Cerebellar nuclear complex (tissue), 1 donor: Measurements from ENCODE around the gene RTN1.
A peak's percentile ranks its signal among the peaks of the same experiment; 100 is the strongest.

ENCODE experiments used
- DNase-seq, 2 experiments: peaks; one replicate each; lab custom pipeline; 2025; lab: John Stamatoyannopoulos, UW

The RTN1 gene, protein sequence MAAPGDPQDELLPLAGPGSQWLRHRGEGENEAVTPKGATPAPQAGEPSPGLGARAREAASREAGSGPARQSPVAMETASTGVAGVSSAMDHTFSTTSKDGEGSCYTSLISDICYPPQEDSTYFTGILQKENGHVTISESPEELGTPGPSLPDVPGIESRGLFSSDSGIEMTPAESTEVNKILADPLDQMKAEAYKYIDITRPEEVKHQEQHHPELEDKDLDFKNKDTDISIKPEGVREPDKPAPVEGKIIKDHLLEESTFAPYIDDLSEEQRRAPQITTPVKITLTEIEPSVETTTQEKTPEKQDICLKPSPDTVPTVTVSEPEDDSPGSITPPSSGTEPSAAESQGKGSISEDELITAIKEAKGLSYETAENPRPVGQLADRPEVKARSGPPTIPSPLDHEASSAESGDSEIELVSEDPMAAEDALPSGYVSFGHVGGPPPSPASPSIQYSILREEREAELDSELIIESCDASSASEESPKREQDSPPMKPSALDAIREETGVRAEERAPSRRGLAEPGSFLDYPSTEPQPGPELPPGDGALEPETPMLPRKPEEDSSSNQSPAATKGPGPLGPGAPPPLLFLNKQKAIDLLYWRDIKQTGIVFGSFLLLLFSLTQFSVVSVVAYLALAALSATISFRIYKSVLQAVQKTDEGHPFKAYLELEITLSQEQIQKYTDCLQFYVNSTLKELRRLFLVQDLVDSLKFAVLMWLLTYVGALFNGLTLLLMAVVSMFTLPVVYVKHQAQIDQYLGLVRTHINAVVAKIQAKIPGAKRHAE

GRCh38 chr14:59870277-59871165 is at the start of gene RTN1:
TSS of gene RTN1 (minus strand) at chr14:59870776. CDS start at chr14:59870630, 146 bp downstream.
- DNase-seq = peak; percentile 37 to 71

- DNase-seq = no peak
Observed at GRCh38 chr14:59920378-59920683, 49.8 kb upstream of the RTN1 start.

- peak; percentile 48 to 82 for DNase-seq
Observed at GRCh38 chr14:59919570-59920377, 49.2 kb upstream of the RTN1 start, which contains the start of gene LRRC9. TSS of gene LRRC9 (plus strand) at chr14:59920144.

DNA sequence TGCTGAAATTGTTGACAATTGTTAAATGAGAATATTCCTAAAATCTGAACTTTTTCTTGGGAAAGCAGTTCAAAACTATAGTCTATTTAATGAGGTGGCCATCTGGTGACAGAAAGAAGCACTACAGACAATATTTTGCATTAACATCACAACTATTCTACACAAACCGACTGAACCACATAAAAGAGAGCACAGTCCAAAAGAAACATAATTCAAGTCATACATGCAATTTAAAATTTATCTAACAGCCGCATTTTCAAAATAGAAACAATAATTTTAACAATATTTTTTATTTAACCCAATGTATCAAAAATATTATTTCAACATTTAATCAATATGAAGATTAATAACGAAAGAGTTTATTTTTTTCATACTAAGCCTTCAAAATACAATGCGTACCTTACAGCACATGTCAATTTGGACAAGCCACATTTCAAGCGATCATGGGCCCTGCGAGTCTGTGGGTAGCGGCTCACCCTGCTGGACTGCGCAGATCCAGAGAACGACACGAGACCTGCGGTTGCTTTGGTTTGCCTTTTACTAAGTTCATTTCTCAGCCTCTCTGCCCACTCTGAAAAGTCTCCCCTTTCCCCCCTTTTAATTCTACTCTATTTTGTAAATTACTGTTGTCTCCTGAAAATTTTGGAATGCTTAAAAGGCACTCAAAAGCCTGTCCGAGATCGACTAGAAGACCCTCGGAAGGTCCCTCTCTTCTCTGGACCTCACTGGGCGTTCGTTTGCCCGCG is 48.4 kb upstream of the RTN1 start:
- peak in 1 of 2 experiments; percentile 32 for DNase-seq

DNA sequence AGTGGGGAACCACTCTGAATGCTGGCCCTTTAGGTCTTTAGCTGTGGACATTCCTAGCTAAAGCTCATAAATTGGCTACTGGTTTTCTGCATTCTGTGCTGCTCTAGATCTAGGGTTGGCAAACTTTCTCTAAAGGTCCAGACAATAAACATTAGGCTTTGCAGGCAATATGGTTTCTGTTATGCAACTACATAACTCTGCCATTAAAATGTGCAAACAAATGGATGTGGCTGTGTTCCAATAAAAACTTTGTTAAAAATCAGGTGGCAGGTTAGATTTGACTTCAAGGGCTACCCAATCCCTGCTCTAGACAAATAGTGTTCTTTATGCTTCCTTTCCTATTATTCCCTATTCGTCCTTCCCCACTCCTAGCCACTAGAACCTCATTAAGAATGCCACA is 42.6 kb upstream of the RTN1 start:
- no peak for DNase-seq

DNA sequence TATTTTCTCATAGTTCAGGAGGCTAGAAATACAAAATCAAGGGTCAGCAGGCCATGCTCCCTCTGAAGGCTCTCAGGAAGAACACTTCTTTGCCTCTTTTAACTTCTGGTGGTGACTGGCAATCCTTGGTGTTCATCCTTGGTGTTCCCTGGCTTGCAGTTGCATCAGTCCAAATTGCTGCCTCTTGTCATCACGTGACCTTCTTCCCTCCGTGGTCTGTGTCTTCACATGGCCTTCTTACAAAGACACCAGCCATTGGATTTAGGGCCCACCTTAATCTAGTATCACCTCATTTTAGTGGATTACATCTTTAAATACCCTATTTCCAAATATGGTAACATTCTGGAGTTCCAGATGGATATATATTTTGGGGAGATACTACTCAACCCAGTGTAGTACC is 41.9 kb upstream of the RTN1 start:
- no peak for DNase-seq

- DNase-seq = no peak
Observed at GRCh38 chr14:59905188-59905587, 34.6 kb upstream of the RTN1 start.

DNA sequence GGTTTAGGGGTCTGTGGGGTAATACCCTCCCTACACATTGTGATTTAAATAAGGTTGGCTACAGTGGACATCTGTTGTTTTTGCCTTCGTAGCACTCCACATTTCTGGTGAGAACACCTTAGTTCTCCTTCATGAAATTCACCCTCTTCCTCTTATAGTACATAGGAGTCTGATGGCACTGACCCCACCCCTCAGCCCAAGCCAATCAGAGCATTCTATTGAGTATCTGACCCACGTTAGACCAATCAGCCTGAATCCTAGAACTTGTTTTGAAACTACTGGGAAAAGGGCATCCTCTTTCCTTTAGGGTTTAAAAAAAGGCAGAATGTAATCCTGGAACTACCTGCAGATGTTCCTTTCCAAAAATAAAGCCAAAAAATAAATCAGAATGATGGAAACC is 33.6 kb upstream of the RTN1 start:
- no peak for DNase-seq

DNA sequence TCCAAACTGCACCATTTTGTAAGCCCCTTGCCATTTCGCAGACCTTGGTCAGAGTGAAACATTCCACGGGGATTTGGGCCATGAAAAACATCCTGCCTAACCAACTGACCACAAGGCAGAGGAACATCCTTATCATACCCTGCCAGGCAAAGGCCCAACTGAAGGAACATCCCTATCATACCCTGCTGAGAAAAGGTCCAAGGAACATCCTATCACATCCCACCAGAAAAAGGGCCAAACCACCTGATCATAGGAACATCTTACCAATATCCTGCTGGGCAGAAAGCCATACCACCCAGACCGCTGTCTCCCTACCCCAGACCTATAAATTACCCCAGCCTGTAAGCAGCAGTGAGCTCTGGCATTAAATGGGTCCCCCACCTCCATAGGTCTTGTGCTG is 30.0 kb upstream of the RTN1 start:
- DNase-seq = no peak

- no peak for DNase-seq
Observed at GRCh38 chr14:59897757-59898383, 27.3 kb upstream of the RTN1 start.

GRCh38 chr14:59895721-59896120 is 25.1 kb upstream of the RTN1 start:
- no peak for DNase-seq

GRCh38 chr14:59890676-59891075 is 20.1 kb upstream of the RTN1 start:
- DNase-seq = no peak

- no peak for DNase-seq
Observed at GRCh38 chr14:59882957-59883356, 12.4 kb upstream of the RTN1 start.

DNA sequence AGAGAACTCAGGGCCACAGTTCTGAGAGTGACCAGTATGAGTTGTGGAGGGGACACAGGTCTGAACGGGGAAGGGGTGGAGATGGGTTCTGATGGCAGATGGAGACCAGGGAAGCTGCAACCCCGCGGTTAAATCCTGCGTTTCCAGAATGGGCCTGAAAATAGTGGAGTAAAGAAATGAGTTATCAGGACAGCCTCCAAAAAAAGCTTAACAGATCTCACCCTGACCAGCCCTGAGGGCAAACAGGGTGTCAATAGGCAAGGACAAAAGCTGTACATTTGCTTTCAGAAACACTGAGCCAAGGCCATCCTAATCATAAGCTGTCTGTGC is 555 bp upstream of the RTN1 start:
- DNase-seq = no peak

GRCh38 chr14:59869381-59870255 is 958 bp downstream of the RTN1 start:
- DNase-seq = peak in 1 of 2 experiments; percentile 8

GRCh38 chr14:59868021-59868420 is 2.6 kb downstream of the RTN1 start:
- no peak for DNase-seq

DNA sequence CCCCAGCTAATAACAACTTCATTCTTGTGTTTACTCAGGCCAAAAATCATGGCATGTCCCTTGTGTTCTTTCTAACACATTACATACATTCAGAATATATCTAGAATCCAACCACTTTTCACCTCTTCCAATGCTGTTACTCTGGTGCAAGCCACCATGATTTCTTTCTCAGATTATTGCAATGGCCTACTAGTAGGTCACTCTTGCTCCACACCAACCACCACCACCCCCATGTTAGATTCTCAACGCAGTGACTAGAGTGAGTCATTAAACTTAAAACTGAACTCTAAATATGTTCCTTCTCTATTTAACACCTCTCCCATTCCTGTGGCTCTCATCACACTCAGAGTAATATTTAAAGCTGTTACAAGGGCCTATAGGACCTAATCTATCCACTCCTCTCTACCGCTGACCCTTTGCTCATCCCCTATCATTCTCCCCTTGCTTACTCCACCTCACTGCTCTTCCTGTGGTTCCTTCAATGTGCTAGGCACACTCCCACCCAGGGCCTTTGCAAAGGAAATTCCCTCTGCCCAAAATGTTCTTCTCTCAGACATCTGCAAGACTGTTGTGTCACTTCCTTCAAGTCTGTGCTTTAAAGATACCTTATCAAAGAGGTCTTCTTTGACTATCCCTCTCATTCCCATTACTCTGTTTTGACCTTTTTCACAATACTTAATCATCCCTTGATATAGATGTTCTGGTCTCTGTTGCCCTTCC is 6.6 kb downstream of the RTN1 start:
- no peak for DNase-seq

DNA sequence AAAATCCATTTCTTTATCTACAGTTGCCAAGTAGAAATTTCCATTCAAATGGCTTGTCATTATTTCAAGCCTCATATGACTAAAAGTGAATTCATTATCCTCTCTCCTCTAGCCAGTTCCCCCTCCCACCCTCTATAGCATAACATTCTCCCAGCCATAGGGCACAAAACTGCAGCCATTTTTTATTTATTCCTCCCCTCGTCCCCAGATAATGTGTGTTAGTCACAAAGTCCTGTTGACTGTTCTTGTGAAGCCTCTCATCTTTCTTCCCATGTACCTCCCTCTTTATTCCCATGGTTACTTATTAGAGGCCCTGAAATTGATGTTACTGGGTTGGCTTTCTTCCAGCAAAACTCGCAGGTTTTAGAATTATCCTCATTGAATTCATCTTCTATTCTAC is 13.2 kb downstream of the RTN1 start:
- no peak for DNase-seq

DNA sequence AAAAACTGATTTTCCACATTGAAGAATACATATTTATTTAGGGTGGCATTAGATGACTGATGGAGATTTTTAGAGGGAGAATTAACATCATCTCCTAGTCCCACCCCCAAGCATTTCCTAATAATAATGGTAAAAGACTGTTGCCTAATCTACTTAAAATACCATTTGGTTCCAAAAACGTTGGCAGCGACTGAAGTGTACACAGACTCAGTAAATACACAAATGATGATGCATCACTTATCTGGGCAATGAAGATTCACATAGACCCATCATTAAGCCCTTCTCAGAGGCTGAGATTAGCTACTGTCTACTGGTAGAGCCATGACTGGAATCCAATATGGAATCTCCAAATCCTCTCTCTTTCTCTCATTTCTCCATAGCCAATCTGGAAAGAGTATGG is 18.2 kb downstream of the RTN1 start:
- no peak for DNase-seq
